ENCODE data around the gene ARMC2.

The ARMC2 gene

DNA sequence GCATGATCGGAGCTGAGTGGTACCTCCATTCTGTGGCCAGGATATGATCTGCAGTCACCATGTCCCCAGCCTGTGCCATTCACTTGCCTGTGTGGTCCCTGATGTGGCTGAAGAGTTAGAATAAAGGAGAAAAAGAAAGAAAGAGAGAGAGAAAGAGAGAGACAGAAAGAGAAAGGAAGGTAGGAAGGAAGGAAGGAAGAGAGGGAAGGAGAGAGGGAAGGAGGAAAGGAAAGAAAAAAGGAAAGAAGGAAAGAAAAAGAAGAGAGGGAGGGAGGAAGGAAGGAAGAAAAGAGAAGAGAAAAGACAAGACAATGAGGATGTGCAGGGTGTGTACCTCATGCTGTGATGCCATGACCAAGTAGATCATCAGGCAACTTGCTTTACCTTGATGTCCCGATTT, 22.1 kb downstream of the ARMC2 start:
- no peaks in the 10 kb centered on the region for H3K27me3 ChIP-seq (ENCODE audit: insufficient read depth, low read length, poor library complexity, severe bottlenecking)
- TF ChIP-seq CTCF (conservative IDR thresholded peaks at IDR 0.05; ENCODE audit: low read length) (no peak), EZH2phosphoT487 (IDR thresholded peaks at IDR 0.05; ENCODE audit: borderline replicate concordance) (no peak)
- H3K36me3 ChIP-seq (ENCODE audit: insufficient read depth, low read length) = no peaks in the 10 kb centered on the region
- peaks cover 34% of the 10 kb centered on the region for H3K4me1 ChIP-seq (ENCODE audit: insufficient read depth, low read length, poor library complexity, severe bottlenecking)
- H3K4me3 ChIP-seq (ENCODE audit: low read length, poor library complexity, severe bottlenecking) = no peak overlapping the region
- no peak overlapping the region for H3K9ac ChIP-seq (ENCODE audit: low read depth, low read length, poor library complexity, severe bottlenecking)
- H3F3A ChIP-seq (ENCODE audit: low read depth) = peaks cover 3% of the 10 kb centered on the region; the same call in 1 of the 2 replicates
- no peak overlapping the region for H2AFZ ChIP-seq (ENCODE audit: low read length)
- no peaks in the 10 kb centered on the region for H3K9me3 ChIP-seq (ENCODE audit: insufficient read depth, low read depth, low read length)
- H3K9me2 ChIP-seq (replicated peaks; ENCODE audit: low read depth, low read length) = no peaks in the 10 kb centered on the region
- H4K20me1 ChIP-seq (ENCODE audit: insufficient read depth, low read length, poor library complexity, severe bottlenecking) = no peaks in the 10 kb centered on the region
- H3K79me2 ChIP-seq (ENCODE audit: insufficient read depth, low read length) = no peaks in the 10 kb centered on the region
- H3K4me2 ChIP-seq (ENCODE audit: low read depth, low read length, poor library complexity, severe bottlenecking) = no peak overlapping the region

DNA sequence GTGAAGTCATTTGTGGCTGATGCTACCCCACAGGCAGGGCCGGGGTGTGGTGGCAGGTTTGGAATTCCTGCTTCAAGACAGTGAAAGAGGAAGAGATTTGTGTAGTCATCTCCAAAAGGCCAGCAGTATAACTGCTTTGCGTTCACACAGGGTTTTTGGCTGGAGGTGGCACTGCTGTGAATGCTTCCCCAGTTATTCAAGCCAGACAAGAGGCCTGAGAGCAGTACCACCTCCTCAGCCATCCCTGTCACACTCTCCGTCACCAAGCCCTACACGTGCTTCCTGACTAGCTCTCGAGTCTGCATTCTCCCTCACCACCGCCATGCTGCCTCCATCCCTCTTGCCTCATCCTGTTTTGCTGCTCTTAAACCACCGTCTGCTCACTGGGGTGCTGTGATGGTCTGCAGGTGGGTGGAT, 23.9 kb downstream of the ARMC2 start:
- peaks cover 3% of the 10 kb centered on the region; the same call in 1 of the 2 replicates for H3F3A ChIP-seq (ENCODE audit: low read depth)
- no peak overlapping the region for H3K4me2 ChIP-seq (ENCODE audit: low read depth, low read length, poor library complexity, severe bottlenecking)
- no peak overlapping the region for H3K4me3 ChIP-seq (ENCODE audit: low read length, poor library complexity, severe bottlenecking)
- H3K9me2 ChIP-seq (replicated peaks; ENCODE audit: low read depth, low read length) = no peaks in the 10 kb centered on the region
- H2AFZ ChIP-seq (ENCODE audit: low read length) = no peak overlapping the region
- no peaks in the 10 kb centered on the region for H3K27me3 ChIP-seq (ENCODE audit: insufficient read depth, low read length, poor library complexity, severe bottlenecking)
- no peaks in the 10 kb centered on the region for H3K36me3 ChIP-seq (ENCODE audit: insufficient read depth, low read length)
- H3K79me2 ChIP-seq (ENCODE audit: insufficient read depth, low read length) = no peaks in the 10 kb centered on the region
- H3K9me3 ChIP-seq (ENCODE audit: insufficient read depth, low read depth, low read length) = no peaks in the 10 kb centered on the region
- TF ChIP-seq EZH2phosphoT487 (IDR thresholded peaks at IDR 0.05; ENCODE audit: borderline replicate concordance) = no peak
- TF ChIP-seq CTCF (conservative IDR thresholded peaks at IDR 0.05; ENCODE audit: low read length) = no peak
- H3K4me1 ChIP-seq (ENCODE audit: insufficient read depth, low read length, poor library complexity, severe bottlenecking) = peaks cover 22% of the 10 kb centered on the region
- H3K9ac ChIP-seq (ENCODE audit: low read depth, low read length, poor library complexity, severe bottlenecking) = no peak overlapping the region
- H4K20me1 ChIP-seq (ENCODE audit: insufficient read depth, low read length, poor library complexity, severe bottlenecking) = no peaks in the 10 kb centered on the region

- no peak overlapping the region for H3K4me3 ChIP-seq (ENCODE audit: low read length, poor library complexity, severe bottlenecking)
- no peaks in the 10 kb centered on the region for H3K9me3 ChIP-seq (ENCODE audit: insufficient read depth, low read depth, low read length)
- H3K27me3 ChIP-seq (ENCODE audit: insufficient read depth, low read length, poor library complexity, severe bottlenecking) = no peaks in the 10 kb centered on the region
- H3K9ac ChIP-seq (ENCODE audit: low read depth, low read length, poor library complexity, severe bottlenecking) = no peak overlapping the region
- H3K36me3 ChIP-seq (ENCODE audit: insufficient read depth, low read length) = no peaks in the 10 kb centered on the region
- H4K20me1 ChIP-seq (ENCODE audit: insufficient read depth, low read length, poor library complexity, severe bottlenecking) = no peaks in the 10 kb centered on the region
- peaks cover 3% of the 10 kb centered on the region; the same call in 1 of the 2 replicates for H3F3A ChIP-seq (ENCODE audit: low read depth)
- no peaks in the 10 kb centered on the region for H3K79me2 ChIP-seq (ENCODE audit: insufficient read depth, low read length)
- no peaks in the 10 kb centered on the region for H3K9me2 ChIP-seq (replicated peaks; ENCODE audit: low read depth, low read length)
- H3K4me2 ChIP-seq (ENCODE audit: low read depth, low read length, poor library complexity, severe bottlenecking) = no peak overlapping the region
- peaks cover 22% of the 10 kb centered on the region for H3K4me1 ChIP-seq (ENCODE audit: insufficient read depth, low read length, poor library complexity, severe bottlenecking)
- TF ChIP-seq EZH2phosphoT487 (IDR thresholded peaks at IDR 0.05; ENCODE audit: borderline replicate concordance) (no peak), CTCF (conservative IDR thresholded peaks at IDR 0.05; ENCODE audit: low read length) (no peak)
- no peak overlapping the region for H2AFZ ChIP-seq (ENCODE audit: low read length)
These were observed 24.4 kb downstream of the ARMC2 start for GRCh38 chr6:108872575-108872974.
